Raji (cell line): Measurements from ENCODE around the gene ORC3.

Source experiments
- POLR2A ChIP-seq: IDR thresholded peaks from 2 replicates; pipeline ENCODE4 v1.6.1; 2011; ENCODE audit warnings: low read depth, low read length, control low read depth; ENCODE audit not compliant: insufficient read depth

ORC3 gene

DNA sequence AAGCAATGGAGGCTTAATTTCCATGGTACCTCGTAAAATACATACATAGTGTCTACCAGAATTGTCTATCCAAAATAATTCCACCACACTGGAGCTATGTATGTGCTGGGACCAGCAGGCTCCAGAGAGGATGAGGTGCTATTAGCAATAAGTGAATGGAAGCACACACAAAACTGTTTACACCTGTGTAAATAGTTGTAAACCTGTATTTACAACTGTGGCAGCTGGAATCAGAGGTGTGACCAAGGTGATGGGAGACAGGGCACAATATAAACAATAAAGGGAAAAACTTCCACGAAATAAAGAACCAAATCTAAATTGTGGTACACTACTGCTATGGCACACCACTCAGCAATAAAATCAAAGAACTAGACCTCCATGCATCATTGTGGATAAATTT lies 14.5 kb upstream of the ORC3 start:
- TF ChIP-seq POLR2A: no peak

DNA sequence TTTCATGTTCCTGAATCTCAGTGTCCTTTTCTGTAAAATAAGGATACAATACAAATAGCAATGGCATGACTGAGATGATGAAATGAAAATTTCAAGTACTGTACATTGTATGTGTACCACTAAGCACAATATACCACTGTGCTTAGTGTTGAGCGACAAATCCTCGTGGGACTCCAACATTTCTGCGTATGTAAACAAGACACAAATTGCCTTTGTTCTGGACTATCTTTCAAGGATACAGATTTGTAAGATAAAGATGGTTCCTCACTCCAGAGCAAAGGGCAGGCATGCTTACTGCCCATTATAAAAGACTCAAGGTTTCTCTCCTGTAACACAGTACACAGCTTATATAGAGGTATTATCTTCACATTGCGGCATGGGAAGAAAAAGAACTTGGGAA lies 6.1 kb upstream of the ORC3 start:
- no peak for TF ChIP-seq POLR2A

DNA sequence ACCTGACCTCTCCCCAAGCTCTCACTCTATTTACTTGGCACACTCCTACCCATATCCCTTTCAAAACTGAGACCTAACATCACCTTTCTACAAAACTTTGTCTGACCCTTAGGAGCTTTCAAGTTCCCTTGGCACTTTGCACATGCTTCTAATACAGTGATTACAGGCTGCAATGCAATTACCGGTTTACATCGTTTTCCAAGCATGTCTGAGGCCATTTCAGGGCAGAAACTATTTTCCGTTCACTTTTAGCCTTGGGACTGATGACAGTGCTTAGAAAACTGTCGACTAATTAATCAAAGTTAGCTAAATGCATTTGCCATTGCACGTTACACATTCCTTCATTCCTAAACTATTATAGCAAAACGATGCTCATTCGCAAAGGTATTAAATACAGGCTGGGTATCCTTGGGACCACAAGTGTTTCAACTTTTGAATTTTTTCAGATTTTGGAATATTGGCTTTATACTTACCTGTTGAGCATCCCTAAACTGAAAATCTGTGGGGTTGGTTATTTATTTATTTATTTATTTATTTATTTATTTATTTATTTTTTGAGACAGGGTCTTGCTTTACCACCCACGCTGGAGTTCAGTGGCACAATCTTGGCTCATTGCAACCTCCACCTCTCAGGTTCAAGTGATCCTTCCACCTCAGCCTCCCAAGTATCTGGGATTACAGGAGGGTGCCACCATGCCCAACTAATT lies 3.4 kb upstream of the ORC3 start:
- TF ChIP-seq POLR2A: no peak

DNA sequence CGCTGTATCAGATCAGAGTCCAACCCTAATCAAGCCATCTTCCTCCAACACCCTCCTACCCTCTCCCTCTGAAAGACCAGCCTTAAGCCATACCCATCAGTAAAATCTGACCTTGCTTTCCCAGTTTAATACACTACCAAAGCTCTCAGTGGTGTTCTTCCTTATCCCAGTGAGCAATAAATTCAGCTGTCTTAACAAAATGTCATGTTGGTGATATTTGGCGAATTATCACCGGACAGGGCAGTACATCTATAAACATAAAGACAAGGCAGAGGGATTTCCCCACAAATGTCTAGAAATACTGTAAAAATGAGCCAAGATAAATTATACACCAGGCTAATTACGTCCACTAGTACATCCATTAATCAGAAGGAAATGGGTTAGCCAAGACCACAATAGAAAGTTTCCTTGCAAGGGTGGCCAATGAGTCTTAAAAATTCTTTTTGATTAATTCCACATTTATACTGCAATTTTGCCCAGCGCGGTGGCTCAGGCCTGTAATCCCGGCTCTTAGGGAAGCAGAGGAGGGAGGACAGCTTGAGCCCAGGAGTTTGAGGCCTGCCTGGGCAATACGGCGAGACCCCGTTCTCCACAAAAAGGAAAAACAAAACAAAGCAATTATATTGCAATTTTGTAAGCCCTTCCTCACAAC lies 1.1 kb upstream of the ORC3 start:
- TF ChIP-seq POLR2A: no peak

DNA sequence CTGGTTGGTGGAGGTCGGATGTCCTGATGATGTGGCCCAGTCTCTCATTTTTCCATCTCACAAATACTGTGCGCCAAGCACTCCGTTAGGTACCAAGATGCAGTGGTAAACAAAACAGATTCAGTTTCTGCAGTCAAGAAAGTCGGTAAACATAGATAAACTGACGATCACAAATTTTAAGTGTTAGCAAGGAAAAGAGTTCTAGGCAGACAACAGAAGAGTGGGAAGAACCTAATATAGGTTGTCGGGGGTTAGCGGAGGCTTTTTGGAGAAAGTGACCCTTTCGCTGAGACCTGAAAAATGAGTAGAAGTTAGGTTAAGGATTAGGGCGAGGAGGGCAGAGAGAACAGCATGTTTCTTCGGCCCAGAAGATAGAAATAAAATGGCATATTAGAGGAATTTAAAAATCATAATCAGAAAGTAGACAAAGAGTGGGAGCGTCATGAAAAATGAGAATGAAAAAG lies 514 bp downstream of the ORC3 start:
- no peak for TF ChIP-seq POLR2A

DNA sequence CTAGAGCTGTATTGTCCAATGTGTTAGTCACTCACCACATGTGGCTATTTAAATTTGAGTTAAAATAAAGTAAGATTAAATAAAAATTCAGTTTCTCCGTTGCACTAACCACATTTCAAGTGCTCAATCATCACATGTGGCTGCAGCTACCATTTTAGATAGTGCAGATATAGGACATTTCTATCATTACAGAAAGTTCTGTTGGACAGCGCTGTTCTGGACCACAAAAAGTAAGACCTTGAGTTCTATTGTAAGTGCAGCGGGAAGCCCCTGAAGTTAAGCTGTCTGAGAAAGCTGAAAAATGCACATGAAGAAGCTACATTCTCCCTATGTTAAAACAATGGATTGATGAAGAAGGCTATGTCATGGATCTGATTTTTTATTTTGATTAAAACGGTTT lies 1.1 kb downstream of the ORC3 start:
- no peak for TF ChIP-seq POLR2A

DNA sequence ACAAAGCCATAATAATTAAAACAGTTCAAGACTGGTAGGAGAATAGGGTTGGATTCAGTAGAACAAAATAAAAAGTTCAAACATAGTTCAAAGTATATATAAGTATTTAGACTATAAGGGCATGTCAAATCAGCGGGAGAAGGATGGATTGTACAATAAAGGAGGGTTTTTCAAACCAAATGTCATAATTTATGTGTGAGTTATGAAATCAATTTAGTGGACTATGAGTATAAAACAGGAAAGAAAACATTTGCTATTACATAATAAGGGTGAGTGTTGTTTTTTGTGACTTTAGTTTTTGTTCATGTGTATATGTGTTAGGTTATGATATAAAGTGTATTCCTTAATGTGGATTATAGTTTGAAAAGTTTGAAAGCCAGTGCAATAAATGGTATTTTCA lies 10.6 kb downstream of the ORC3 start:
- no peak for TF ChIP-seq POLR2A

DNA sequence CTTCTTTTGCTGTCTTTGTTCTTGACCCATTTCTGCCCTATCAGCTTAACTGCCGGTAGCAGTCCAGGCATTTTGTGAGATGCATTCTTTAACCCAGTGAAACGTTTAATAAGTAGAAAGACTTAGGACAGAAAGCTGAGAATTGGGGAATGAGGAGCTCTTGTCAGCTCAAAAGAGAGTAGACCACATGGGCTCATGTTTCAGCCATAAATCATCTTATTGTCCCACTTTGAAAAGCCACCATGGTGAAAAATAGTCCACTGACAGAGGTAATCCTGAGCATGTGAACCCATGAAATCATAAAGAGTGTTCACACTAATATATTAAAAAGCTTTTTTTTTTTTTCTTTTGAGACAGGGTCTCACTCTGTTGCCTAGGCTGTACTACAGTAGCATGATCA lies 16.3 kb downstream of the ORC3 start:
- TF ChIP-seq POLR2A: no peak

DNA sequence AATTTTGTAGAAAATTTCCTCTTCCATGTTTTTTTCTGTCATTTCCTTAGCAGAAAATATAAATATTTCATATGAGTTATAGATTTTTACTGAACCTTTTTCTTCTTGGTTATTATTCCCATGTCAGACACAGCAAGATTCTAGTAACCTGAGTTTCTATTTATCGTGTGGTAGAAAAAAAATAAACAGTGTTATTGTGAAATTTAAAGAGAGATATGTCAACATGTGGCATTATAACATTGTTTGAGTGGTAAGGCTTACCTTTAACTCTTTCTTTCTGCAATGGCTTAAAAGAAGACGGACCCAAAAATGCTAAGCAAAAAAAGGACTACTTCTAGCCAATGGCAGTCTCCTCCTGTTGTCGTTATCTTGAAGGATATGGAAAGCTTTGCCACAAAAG lies 18.9 kb downstream of the ORC3 start:
- TF ChIP-seq POLR2A: no peak

DNA sequence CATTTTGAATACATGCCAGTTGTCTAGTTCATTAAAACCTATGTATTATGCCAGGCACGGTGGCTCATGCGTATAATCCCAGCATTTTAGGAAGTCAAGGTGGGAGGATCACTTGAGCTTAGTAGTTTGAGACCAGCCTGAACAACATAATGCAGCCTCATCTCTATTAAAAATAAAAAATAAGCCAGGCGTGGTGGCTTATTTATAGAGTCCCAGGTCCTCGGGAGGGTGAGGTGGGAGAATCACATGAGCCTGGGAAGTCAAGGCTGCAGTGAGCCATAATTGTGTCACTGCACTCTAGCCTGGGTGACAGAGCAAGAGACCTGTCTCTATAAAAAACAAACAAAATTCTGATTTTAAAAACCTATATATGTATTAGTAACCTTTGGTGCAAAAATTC lies 27.5 kb downstream of the ORC3 start:
- no peak for TF ChIP-seq POLR2A

DNA sequence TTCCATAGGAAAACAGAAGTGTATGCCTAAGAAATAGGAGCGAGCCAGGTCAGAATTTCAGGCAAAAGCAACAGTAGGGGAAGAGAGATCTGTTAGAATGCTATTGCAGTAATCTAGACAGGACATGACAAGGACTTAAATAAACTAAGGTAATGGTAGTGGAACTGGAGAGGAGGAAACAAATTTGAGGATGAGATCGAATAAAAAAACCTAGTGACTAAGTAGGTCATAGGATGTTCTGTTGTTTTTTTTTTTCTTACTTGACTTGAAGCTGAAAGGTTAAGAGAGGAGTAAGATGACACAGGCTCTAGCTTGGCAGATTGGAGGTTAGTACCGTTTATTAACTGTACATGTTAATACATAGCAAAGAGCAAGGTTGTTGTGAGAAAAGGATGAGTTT lies 28.6 kb downstream of the ORC3 start:
- TF ChIP-seq POLR2A: no peak

DNA sequence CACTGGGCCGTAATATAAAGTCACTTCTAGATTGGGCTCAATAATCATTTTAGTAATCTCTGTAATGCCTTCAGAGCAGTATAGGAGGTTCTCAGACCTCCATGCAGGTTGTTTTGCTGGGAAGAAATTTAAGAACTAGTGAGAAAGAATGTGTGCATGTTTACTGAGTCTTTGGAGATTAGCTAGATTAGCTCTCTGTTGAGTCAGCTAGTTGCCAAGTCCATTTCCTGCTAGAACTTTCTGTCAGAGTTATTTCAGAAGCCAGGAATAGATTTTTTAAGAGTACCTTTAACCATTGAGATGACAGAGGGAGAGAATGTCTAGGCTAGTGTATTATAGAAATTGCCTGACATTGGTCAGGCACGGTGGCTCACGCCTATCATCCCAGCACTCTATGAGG lies 33.3 kb downstream of the ORC3 start:
- no peak for TF ChIP-seq POLR2A

DNA sequence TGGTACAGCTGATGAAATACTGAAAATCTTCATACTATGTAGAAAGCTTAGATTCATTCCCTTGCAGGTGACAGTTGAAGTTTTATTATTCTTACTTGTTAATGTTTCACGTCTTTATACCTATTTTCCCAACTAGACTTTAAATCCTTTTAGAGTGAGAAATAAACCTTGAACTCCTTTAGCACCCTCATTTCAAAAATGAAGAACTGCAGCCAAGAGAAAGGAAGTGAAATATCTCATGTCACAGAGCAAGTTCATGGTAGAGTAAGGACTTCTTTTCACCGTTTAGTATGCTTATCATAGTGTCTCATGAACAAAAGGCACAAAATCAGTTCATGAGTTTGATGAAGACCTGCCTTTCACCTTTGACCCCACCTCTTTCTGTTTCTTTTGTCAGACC lies 38.5 kb downstream of the ORC3 start:
- TF ChIP-seq POLR2A: no peak

DNA sequence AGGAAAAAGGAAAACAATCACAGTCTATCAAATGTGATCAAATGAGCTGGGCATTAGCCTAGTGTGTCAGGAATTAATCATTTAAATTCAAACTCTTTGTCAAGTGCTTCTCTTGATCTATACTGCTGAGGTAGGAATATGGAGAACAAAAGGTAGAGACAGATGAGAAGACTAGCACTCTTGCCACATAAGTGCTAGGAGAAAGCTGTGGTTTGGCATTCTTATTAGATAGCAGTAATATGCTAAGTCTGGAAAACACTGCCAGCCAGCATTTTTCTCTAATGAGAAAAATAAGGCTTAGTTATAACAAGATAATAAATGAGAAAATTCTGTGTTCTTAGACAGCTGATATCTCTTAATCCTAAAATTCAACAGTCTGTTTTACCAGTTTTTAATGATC lies 38.9 kb downstream of the ORC3 start:
- TF ChIP-seq POLR2A: no peak

DNA sequence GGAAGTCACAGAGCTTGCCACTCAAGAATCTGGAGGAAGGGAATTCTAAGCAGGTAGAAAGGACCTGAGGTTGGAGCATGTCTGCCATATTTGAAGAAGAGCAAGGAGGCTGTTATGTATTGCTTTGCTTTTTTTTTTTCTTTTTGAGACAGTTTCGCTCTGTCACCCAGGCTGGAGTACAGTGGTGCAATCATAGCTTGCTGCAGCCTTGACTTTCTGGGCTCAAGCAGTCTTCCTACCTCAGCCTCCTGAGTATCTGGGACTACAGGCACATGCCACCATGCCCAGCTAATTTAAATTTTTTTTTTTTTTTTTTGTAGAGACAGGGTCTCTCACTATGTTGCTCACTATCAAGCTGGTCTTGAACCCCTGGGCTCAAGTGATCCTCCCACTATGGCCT lies 40.8 kb downstream of the ORC3 start:
- TF ChIP-seq POLR2A: no peak

DNA sequence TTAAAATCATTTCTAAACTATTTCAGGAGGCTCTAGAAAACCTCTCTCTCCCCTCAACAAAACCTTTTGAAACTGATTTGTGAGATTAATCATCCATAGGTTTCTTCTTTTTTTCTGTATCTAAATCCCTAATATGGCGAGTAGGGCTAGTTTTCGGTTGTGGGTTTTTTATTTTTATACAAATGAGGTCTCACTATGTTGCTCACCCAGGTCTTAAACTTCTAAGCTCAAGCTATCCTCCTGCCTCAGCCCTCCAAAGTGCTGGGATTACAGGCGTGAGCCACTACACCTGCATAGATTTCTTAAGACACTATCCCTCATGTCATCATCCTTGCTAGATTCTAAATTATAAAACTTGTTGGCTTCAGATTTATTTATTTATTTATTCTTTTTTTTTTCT lies 43.9 kb downstream of the ORC3 start:
- no peak for TF ChIP-seq POLR2A

DNA sequence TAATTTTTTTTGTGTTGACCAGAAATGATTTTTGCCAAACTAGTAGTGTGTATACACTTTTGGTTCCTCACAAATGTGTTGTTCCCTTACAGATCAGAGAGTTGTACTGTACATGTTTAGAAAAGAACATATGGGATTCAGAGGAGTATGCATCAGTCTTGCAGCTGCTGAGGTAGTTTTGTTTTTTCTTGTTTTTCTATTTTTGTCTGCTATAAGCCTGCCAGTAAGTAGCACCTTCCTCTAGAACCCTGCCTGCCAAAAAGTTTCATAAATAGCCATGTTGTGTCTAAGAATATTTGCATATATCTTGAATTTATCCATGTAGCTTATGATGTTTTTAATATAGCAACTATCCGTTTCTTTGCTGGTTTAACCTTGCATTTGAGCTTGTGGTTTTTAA lies 46.4 kb downstream of the ORC3 start:
- no peak for TF ChIP-seq POLR2A

DNA sequence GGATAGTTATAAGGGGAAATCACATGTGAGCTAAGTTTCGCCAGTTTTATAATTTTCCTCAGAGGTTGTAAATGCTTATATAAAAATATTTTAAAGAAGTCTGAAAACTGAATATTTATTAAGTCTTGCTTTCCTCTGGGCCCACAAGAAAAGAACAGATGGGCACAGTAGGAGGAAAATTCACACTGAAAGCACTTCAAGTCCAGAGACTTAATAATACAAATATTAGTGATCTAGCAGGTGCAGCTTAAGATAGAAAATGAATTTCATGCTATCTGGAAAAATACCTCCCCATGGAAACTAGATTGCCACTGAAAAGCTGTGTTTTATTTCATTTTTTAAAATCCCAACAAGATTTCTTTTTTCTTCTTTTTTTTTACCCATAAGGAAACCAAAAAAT lies 47.2 kb downstream of the ORC3 start:
- no peak for TF ChIP-seq POLR2A

DNA sequence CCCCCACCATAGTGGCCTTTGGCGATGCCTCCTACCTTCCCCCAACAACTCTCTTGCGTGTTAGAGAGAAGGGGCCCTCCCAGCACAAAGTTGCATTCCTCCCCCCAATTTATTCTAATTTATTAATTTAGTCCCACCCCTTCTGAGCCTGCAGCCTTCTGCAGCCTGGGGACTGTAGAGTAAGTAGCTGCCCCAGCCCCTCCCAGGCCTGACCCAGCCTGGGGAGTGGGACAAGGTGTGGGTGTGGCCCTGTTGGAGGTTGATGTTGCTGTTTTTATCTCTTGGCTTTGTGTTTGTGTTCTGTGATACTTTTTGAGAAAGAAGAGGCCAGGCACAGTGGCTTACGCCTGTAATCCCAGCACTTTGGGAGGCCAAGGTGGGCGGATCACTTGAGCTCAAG lies 49.4 kb downstream of the ORC3 start:
- TF ChIP-seq POLR2A: no peak
